ENCODE measurements around the gene LITAF. TPM values are rescaled to one million over a fixed set of nuclear protein-coding genes. Genes with fewer than 3 reads are reported as not detected.
A peak's percentile ranks its signal among the peaks of the same experiment; 100 is the strongest.

LITAF gene
- total RNA-seq, 6 experiments from 2014 or later = 114 to 143 (median 135) TPM

GRCh38 chr16:11629071-11630030 is 42.6 kb upstream of the LITAF start:
- peaks cover 70% of the 10 kb centered on the region for H3K4me1 Mint-ChIP-seq (ENCODE audit: low read depth)
- H3K4me3 Mint-ChIP-seq = no peak overlapping the region
- H3K27me3 Mint-ChIP-seq (ENCODE audit: insufficient read depth) = no peaks in the 10 kb centered on the region
- peak overlapping the region; percentile 48 for H3K27ac Mint-ChIP-seq
- no peaks in the 10 kb centered on the region for H3K9me3 Mint-ChIP-seq
- H3K36me3 Mint-ChIP-seq (ENCODE audit: low read depth) = no peaks in the 10 kb centered on the region
- no peak for TF ChIP-seq CTCF (IDR thresholded peaks at IDR 0.05)
- DNase-seq = no peak

- Mint-ChIP-seq H3K27ac (peak overlapping the region; percentile 88), H3K36me3 (ENCODE audit: low read depth) (no peaks in the 10 kb centered on the region), H3K27me3 (ENCODE audit: insufficient read depth) (no peaks in the 10 kb centered on the region; the same call in 1 of the 2 replicates), H3K4me3 (peak overlapping the region; percentile 77), H3K9me3 (no peaks in the 10 kb centered on the region), H3K4me1 (ENCODE audit: low read depth) (peaks cover 60% of the 10 kb centered on the region)
- TF ChIP-seq CTCF (IDR thresholded peaks at IDR 0.05) = no peak
- peak; percentile 69 for DNase-seq
These were observed 41.2 kb upstream of the LITAF start for GRCh38 chr16:11627822-11628457.

GRCh38 chr16:11627292-11627663 is 40.6 kb upstream of the LITAF start:
- no peak for TF ChIP-seq CTCF (IDR thresholded peaks at IDR 0.05)
- H3K27me3 Mint-ChIP-seq (ENCODE audit: insufficient read depth) = no peaks in the 10 kb centered on the region; the same call in 1 of the 2 replicates
- no peaks in the 10 kb centered on the region for H3K9me3 Mint-ChIP-seq
- peaks cover 57% of the 10 kb centered on the region for H3K4me1 Mint-ChIP-seq (ENCODE audit: low read depth)
- no peak overlapping the region for H3K4me3 Mint-ChIP-seq
- H3K36me3 Mint-ChIP-seq (ENCODE audit: low read depth) = no peaks in the 10 kb centered on the region
- DNase-seq = no peak
- H3K27ac Mint-ChIP-seq = peak overlapping the region; percentile 88

GRCh38 chr16:11626657-11627291 is 40.1 kb upstream of the LITAF start:
- peaks cover 57% of the 10 kb centered on the region for H3K4me1 Mint-ChIP-seq (ENCODE audit: low read depth)
- H3K4me3 Mint-ChIP-seq = no peak overlapping the region
- no peak for DNase-seq

More at GRCh38 chr16:11626657-11627291, 40.1 kb upstream of the LITAF start:
- Mint-ChIP-seq H3K27me3 (ENCODE audit: insufficient read depth) (no peaks in the 10 kb centered on the region; the same call in 1 of the 2 replicates), H3K9me3 (no peaks in the 10 kb centered on the region), H3K27ac (peak overlapping the region; percentile 60), H3K36me3 (ENCODE audit: low read depth) (no peaks in the 10 kb centered on the region)
- TF ChIP-seq CTCF (IDR thresholded peaks at IDR 0.05) = no peak

Data from HFFc6 (cell line).